T-helper 1 cell treated with Interleukin-12 subunit alpha and Interleukin-12 subunit beta and Interleukin-4 antibody, amounts not matched to agents 30 μg/mL and 1 μg/mL, for 36 hours (primary cell): ENCODE results near the gene RAPGEF1.

Experiments
- H3K27ac Mint-ChIP-seq: one replicate; pipeline ENCODE4 v1.8.0; 2021; ENCODE audit warnings: mild to moderate bottlenecking, mixed read lengths
- H3K27me3 Mint-ChIP-seq: one replicate; pipeline ENCODE4 v1.8.0; 2021; ENCODE audit warnings: low read depth, mixed read lengths
- H3K36me3 Mint-ChIP-seq: one replicate; pipeline ENCODE4 v1.8.0; 2021; ENCODE audit warnings: low read depth, mixed read lengths
- H3K4me1 Mint-ChIP-seq: one replicate; pipeline ENCODE4 v1.8.0; 2021; ENCODE audit warnings: low read depth, mixed read lengths
- H3K4me3 Mint-ChIP-seq: one replicate; pipeline ENCODE4 v1.8.0; 2021; ENCODE audit warnings: mild to moderate bottlenecking, moderate library complexity, mixed read lengths
- H3K9me3 Mint-ChIP-seq: one replicate; pipeline ENCODE4 v1.8.0; 2021; ENCODE audit warnings: mixed read lengths

Gene RAPGEF1

GRCh38 chr9:131587906-131588305 is 152.0 kb downstream of the RAPGEF1 start:
- Mint-ChIP-seq H3K4me1 (peaks cover 50% of the 10 kb centered on the region), H3K36me3 (peaks cover 57% of the 10 kb centered on the region), H3K27me3 (no peaks in the 10 kb centered on the region), H3K9me3 (no peaks in the 10 kb centered on the region), H3K27ac (no peak overlapping the region), H3K4me3 (no peak overlapping the region)

DNA sequence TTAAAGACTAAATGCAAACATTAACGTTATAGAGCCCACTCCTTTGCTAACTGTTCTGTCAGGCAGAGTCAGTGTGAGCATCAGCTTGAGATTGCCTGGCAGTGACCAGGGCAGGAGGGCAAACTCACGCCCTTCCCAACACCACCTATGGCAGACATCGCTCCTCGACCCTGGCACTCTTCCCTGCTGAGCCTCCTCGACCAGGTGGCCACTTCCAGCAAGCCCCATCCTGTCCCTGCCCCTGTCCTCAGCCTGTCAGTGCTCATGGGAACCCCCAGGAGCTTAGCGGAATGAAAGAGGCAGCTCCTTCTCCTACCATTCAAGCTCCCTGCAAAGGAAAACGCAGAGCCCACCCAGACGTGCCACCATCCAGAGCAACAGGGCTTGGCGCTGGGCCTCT is 152.5 kb downstream of the RAPGEF1 start:
- Mint-ChIP-seq H3K4me1 (peaks cover 50% of the 10 kb centered on the region), H3K36me3 (peaks cover 57% of the 10 kb centered on the region), H3K4me3 (peak overlapping the region; percentile 25), H3K9me3 (no peaks in the 10 kb centered on the region), H3K27me3 (no peaks in the 10 kb centered on the region), H3K27ac (peak overlapping the region; percentile 92)

GRCh38 chr9:131585375-131585774 is 154.5 kb downstream of the RAPGEF1 start:
- no peaks in the 10 kb centered on the region for H3K9me3 Mint-ChIP-seq
- no peaks in the 10 kb centered on the region for H3K27me3 Mint-ChIP-seq
- H3K27ac Mint-ChIP-seq, result peak overlapping the region; percentile 92
- H3K36me3 Mint-ChIP-seq, result peaks cover 52% of the 10 kb centered on the region
- H3K4me3 Mint-ChIP-seq, result peak overlapping the region; percentile 44
- H3K4me1 Mint-ChIP-seq, result peaks cover 33% of the 10 kb centered on the region

DNA sequence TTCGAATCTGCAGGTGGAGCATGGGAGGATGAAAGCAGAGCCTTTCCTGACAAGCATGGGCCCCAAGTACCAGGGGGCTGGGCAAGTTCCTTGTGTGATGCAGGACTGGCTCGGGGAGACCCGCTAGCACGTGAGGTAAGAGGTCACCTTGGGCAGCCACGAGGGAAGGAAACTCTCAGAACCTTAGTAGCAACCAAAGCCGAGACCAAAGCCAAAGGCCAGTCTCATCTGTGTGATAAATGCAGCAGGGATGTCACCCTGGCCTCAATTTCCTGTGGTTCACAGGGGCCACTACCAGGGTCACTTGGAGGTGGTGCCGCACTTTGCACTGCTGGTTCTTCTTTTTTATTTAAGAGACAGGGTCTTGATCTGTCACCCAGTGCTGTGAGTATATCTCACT is 155.0 kb downstream of the RAPGEF1 start:
- no peaks in the 10 kb centered on the region for H3K9me3 Mint-ChIP-seq

DNA sequence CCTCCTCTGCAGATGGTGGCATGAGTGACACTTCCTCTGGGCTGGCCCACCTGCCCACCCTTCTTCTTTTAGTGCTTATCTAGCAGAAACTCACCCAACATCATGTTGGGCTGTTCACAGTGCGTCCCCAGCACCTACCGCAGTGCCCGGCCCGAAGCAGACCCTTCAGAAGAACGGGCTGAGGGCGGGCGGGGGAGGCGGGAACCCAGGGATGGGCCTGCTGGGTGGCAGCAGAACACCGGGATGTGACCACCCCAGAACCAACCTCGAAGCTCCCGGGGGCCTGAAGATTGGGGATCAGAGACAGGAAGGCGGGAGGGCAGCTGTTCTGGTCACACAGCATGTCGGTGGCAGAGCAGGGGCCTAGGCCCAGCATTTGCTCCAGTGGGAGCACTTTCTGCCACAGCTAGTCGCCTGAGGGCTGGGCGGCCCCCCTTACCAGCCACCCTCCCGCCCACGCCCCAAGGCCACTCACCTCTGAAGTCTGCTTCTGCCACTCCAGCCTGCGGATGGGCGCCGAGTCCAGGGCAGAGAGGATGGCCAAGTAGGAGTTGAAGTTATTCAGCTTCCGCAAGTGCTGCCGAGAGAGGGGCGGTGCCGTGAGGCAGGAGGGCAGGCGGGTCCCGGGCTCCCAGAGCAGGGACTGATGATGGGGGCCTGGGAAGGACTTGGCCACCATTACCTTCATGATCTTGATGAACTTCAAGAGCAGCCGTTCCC is 155.9 kb downstream of the RAPGEF1 start:
- Mint-ChIP-seq H3K4me1 (peaks cover 35% of the 10 kb centered on the region), H3K27ac (peak overlapping the region; percentile 82), H3K36me3 (peaks cover 51% of the 10 kb centered on the region), H3K9me3 (no peaks in the 10 kb centered on the region), H3K4me3 (no peak overlapping the region), H3K27me3 (no peaks in the 10 kb centered on the region)

More for the DNA sequence above, 155.0 kb downstream of the RAPGEF1 start:
- peak overlapping the region; percentile 44 for H3K4me3 Mint-ChIP-seq
- H3K36me3 Mint-ChIP-seq, result peaks cover 50% of the 10 kb centered on the region
- peak overlapping the region; percentile 92 for H3K27ac Mint-ChIP-seq
- peaks cover 29% of the 10 kb centered on the region for H3K4me1 Mint-ChIP-seq
- no peaks in the 10 kb centered on the region for H3K27me3 Mint-ChIP-seq

- Mint-ChIP-seq H3K4me1 (peaks cover 39% of the 10 kb centered on the region), H3K9me3 (no peaks in the 10 kb centered on the region), H3K27ac (peak overlapping the region; percentile 82), H3K36me3 (peaks cover 53% of the 10 kb centered on the region), H3K4me3 (no peak overlapping the region), H3K27me3 (no peaks in the 10 kb centered on the region)
Measured at GRCh38 chr9:131583337-131583645, 156.6 kb downstream of the RAPGEF1 start.

- Mint-ChIP-seq H3K27ac (no peak overlapping the region), H3K4me3 (no peak overlapping the region), H3K36me3 (peaks cover 58% of the 10 kb centered on the region), H3K27me3 (no peaks in the 10 kb centered on the region), H3K4me1 (peaks cover 44% of the 10 kb centered on the region), H3K9me3 (no peaks in the 10 kb centered on the region)
Measured at GRCh38 chr9:131582466-131583336, 157.2 kb downstream of the RAPGEF1 start.

- Mint-ChIP-seq H3K9me3 (no peaks in the 10 kb centered on the region), H3K4me1 (peaks cover 40% of the 10 kb centered on the region), H3K27me3 (no peaks in the 10 kb centered on the region), H3K27ac (peak overlapping the region; percentile 28), H3K4me3 (no peak overlapping the region), H3K36me3 (peaks cover 52% of the 10 kb centered on the region)
Measured at GRCh38 chr9:131582056-131582455, 157.8 kb downstream of the RAPGEF1 start.

DNA sequence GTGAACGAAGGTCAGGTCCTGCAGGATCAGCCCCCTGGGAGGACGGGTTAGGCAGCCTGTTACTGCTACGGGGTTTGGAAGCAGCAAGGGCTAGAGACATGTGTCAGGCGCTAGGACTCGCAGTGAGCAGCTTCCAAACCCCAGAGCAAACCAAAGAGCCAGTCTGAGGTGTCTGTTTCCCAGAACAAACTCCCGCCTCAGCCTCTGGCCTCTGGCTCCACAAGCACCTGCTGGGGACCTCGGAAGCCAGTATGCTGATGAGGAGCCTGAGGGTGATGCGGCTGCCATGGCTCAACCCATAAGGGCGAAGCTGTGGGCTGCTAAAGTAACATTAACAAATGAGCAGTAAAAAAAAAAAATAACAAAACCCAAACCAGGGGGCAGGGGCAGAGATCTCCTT is 159.5 kb downstream of the RAPGEF1 start:
- Mint-ChIP-seq H3K4me3 (no peak overlapping the region), H3K27me3 (no peaks in the 10 kb centered on the region), H3K36me3 (peaks cover 45% of the 10 kb centered on the region), H3K9me3 (no peaks in the 10 kb centered on the region), H3K27ac (peak overlapping the region; percentile 49), H3K4me1 (peaks cover 25% of the 10 kb centered on the region)

GRCh38 chr9:131579789-131580211 is 160.1 kb downstream of the RAPGEF1 start:
- Mint-ChIP-seq H3K27me3 (no peaks in the 10 kb centered on the region), H3K4me3 (no peak overlapping the region)

DNA sequence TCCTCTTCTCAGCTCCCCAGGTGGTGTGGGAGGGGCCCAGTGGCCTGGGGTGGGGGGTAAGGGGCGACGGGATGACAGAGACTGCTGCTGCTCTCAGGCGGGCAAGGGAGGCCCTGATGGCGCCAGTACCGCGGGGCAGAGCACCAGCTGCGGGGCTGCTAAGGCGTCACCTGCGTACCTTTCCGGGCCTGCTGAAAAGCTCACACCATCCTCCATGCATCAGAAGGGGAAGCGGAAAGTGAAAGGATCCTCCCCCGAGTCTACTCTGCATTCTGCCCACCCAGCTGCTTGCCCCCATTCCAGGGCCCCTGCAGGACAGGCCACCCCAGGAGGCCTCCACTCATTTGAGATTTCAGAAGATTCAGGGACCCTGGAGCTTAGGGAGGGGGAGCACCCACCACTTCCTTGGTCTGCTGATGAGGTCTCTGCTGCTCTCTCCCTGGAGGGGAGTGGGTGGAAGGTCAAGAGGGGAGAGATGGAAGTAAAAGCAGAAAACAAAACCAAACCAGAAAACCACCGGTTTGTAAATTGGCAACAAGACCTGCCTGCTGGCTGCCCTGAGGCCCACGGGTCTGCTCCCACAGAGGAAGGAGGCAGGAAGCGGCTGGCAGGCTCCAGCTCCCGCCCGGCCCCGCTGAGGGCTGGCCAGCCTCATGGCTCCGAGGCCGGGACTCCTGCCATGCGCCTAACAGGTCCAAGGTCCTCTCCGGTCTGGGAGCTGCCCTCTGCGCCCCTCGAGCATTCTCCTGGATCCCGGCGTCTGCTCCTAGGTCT is 161.0 kb downstream of the RAPGEF1 start:
- Mint-ChIP-seq H3K27ac (peak overlapping the region; percentile 83), H3K36me3 (peaks cover 39% of the 10 kb centered on the region), H3K4me1 (peaks cover 16% of the 10 kb centered on the region), H3K9me3 (no peaks in the 10 kb centered on the region), H3K4me3 (peak overlapping the region; percentile 48), H3K27me3 (no peaks in the 10 kb centered on the region)

More at GRCh38 chr9:131579789-131580211, 160.1 kb downstream of the RAPGEF1 start:
- Mint-ChIP-seq H3K4me1 (peaks cover 20% of the 10 kb centered on the region), H3K9me3 (no peaks in the 10 kb centered on the region), H3K27ac (no peak overlapping the region), H3K36me3 (peaks cover 41% of the 10 kb centered on the region)

DNA sequence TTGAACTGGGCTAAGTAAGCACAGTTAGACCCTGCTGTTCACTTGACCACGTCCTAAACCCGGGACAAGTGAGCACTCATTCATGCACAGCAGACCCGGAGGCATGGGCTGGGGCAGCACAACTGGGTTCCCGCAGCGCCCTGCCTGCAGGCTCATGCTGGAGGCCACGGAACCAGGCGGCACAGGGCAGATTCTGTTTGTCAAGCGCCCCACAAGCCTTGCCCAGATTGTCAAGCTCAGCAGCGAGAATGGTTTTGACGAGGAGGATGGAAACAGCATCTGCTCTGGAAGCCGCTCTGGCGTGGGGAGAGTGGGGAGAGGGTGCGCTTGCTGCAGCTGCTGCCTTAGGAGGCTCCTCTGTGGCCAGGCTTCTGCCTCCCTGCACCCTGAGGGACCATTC is 161.9 kb downstream of the RAPGEF1 start:
- Mint-ChIP-seq H3K4me1 (peaks cover 14% of the 10 kb centered on the region), H3K9me3 (no peaks in the 10 kb centered on the region), H3K27me3 (no peaks in the 10 kb centered on the region), H3K27ac (peak overlapping the region; percentile 83), H3K36me3 (peaks cover 35% of the 10 kb centered on the region), H3K4me3 (no peak overlapping the region)

DNA sequence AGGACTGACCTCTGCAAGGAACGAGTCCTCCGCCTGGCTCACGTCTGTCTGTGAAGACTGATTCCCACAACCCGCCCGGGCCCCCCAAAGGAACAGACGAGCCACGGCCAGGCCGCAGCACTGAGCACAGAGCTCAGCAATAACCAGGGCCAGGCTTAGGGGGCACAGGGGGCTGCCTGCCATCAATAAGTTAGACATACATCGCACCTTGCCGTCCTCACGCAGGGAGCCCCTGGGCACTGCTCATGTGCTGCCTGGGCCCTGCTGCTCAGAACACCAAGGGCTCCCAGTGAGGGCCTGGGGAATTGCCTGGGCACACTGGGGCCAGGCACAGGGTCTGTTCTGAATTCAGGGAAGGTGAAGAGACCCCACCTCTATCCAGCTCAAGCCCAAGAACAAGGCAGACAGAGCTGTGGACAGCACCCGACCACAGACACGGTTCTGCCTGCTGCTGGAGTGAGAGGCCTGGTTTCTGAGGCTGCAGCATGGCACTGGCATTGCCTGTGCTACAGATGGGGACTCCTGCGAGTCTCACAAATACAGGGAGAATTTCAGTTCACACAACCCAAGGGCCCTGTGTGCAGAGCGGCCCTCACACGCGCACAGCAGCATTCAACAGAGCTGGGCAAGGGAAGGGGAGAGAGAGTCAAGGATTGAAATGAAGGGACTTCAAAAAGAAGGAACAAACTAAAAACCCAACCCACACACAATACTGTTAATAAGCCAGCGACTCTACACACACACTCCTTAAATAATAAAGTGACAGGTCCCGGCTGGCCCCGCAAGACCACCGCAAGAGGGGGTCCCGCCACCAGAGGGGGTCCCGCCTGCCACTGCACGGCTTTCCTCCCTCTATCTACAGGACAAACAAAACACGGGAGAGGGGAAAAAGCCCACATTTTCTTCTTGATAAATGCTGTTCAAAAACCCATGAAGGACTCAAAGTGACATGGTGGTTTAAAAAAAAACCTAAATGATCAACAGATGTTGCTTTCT is 162.6 kb downstream of the RAPGEF1 start:
- Mint-ChIP-seq H3K9me3 (no peaks in the 10 kb centered on the region), H3K36me3 (peaks cover 37% of the 10 kb centered on the region), H3K27me3 (no peaks in the 10 kb centered on the region), H3K27ac (no peak overlapping the region), H3K4me3 (no peak overlapping the region), H3K4me1 (peaks cover 14% of the 10 kb centered on the region)
